Stimulated activated CD4-positive, alpha-beta T cell treated with anti-CD3 and anti-CD28 coated beads, Interleukin-15, amount 100 ng/mL, for 48 hours (primary cell): ENCODE data around the gene SERPINB10.

Experiments used
- DNase-seq, 2 donors: peaks; one replicate each; pipeline ENCODE4 v3.0.0-alpha.2; 2020; ENCODE audit warnings: low read depth in 2 of 2

The SERPINB10 gene

GRCh38 chr18:63907664-63908063 is at the start of gene SERPINB10:
Gene SERPINB10 (plus strand): TSS chr18:63907958. CDS start chr18:63915511, 7,553 bp downstream.
- no peak for DNase-seq

GRCh38 chr18:63858456-63858855 is 49.3 kb upstream of the SERPINB10 start:
- no peak for DNase-seq

- no peak for DNase-seq
Measured at GRCh38 chr18:63859781-63860475, 47.8 kb upstream of the SERPINB10 start.

GRCh38 chr18:63860531-63860930 is 47.2 kb upstream of the SERPINB10 start:
- DNase-seq: no peak

- no peak for DNase-seq
Measured at GRCh38 chr18:63867368-63868125, 40.2 kb upstream of the SERPINB10 start.

GRCh38 chr18:63868546-63868945 is 39.2 kb upstream of the SERPINB10 start:
- DNase-seq: no peak

GRCh38 chr18:63869374-63869773 is 38.4 kb upstream of the SERPINB10 start:
- no peak for DNase-seq

GRCh38 chr18:63869851-63870250 is 37.9 kb upstream of the SERPINB10 start:
- DNase-seq: no peak

GRCh38 chr18:63871836-63872235 is 35.9 kb upstream of the SERPINB10 start:
- no peak for DNase-seq

- DNase-seq: no peak
Measured at GRCh38 chr18:63872586-63872985, 35.2 kb upstream of the SERPINB10 start.

GRCh38 chr18:63878343-63878742 is 29.4 kb upstream of the SERPINB10 start:
- DNase-seq: no peak

- no peak for DNase-seq
Measured at GRCh38 chr18:63878925-63879324, 28.8 kb upstream of the SERPINB10 start.

GRCh38 chr18:63879709-63880108 is 28.0 kb upstream of the SERPINB10 start:
- DNase-seq: no peak

GRCh38 chr18:63881851-63882250 is 25.9 kb upstream of the SERPINB10 start:
- no peak for DNase-seq

GRCh38 chr18:63882333-63883141 is 25.2 kb upstream of the SERPINB10 start:
- DNase-seq: no peak

- DNase-seq: no peak
Measured at GRCh38 chr18:63883617-63884016, 24.1 kb upstream of the SERPINB10 start.

- no peak for DNase-seq
Measured at GRCh38 chr18:63887424-63887823, 20.3 kb upstream of the SERPINB10 start, which contains the start of gene SERPINB2. Gene SERPINB2 (plus strand): TSS chr18:63887705. CDS start chr18:63891445, 3,740 bp downstream.

- DNase-seq: no peak
Measured at GRCh38 chr18:63888470-63889190, 19.1 kb upstream of the SERPINB10 start.

GRCh38 chr18:63889626-63890025 is 18.1 kb upstream of the SERPINB10 start:
- DNase-seq: no peak

GRCh38 chr18:63890237-63890949 is 17.4 kb upstream of the SERPINB10 start:
- no peak for DNase-seq

GRCh38 chr18:63890950-63891304 is 16.8 kb upstream of the SERPINB10 start:
- DNase-seq: no peak
